Measurements from ENCODE around the gene MKKS. TPM values are rescaled to one million over a fixed set of nuclear protein-coding genes. Genes with fewer than 3 reads are reported as not detected.

MKKS gene
- total and polyA plus RNA-seq, 2 donors (not counting 1 experiment from before 2014, with no cell fraction given), result 6.0 to 12.6 TPM

- Histone ChIP-seq H3K4me2 (replicated peaks; ENCODE audit: low read depth, low read length, poor library complexity, severe bottlenecking) (no peak overlapping the region), H3K36me3 (replicated peaks in 1 of 2; ENCODE audit: control extremely low read depth in 1 of 2, control insufficient read depth in 1 of 2, extremely low read depth in 1 of 2, insufficient read depth in 2 of 2, low read length in 1 of 2) (no peaks in the 10 kb centered on the region), H3K4me3 (ENCODE audit: control extremely low read depth in 1 of 5, extremely low read depth in 1 of 5, insufficient read depth in 1 of 5, low read depth in 2 of 5, low read length in 4 of 5) (no peak overlapping the region), H3K4me1 (ENCODE audit: control insufficient read depth in 2 of 2, insufficient read depth in 2 of 2, low read length in 2 of 2) (no peaks in the 10 kb centered on the region), H3K9me3 (ENCODE audit: control extremely low read depth in 1 of 3, control insufficient read depth in 2 of 3, insufficient read depth in 1 of 3, low read length in 2 of 3) (no peaks in the 10 kb centered on the region), H3K79me2 (ENCODE audit: control insufficient read depth, insufficient read depth, low read length) (no peaks in the 10 kb centered on the region), H2AFZ (ENCODE audit: insufficient read depth, low read depth, low read length, poor library complexity, severe bottlenecking) (no peak overlapping the region), H3K27me3 (replicated peaks in 1 of 4; ENCODE audit: control extremely low read depth in 1 of 4, control insufficient read depth in 3 of 4, insufficient read depth in 4 of 4, low read length in 3 of 4) (peaks cover 0 to 3% (median 0%) of the 10 kb centered on the region in 4 experiments), H3K9ac (ENCODE audit: low read length) (no peak overlapping the region), H3K27ac (ENCODE audit: low read length in 2 of 2) (no peak overlapping the region), H4K20me1 (ENCODE audit: control insufficient read depth, insufficient read depth, low read length, poor library complexity, severe bottlenecking) (no peaks in the 10 kb centered on the region)
- DNase-seq, result no peak
- POLR2A ChIA-PET, result no interaction called here
- H3K27ac Mint-ChIP-seq, result no peak overlapping the region
- H3K4me1 Mint-ChIP-seq, result no peaks in the 10 kb centered on the region
- H3K9me3 Mint-ChIP-seq (ENCODE audit: insufficient read depth), result no peaks in the 10 kb centered on the region
- CTCF ChIA-PET, result no interaction called here
- WGBS (ENCODE audit: insufficient coverage), result no CpG with 5 or more reads among the region's 2 CpGs
- intact Hi-C loops (cut with micrococcal nuclease), result no loop called here
- H3K27me3 Mint-ChIP-seq, result peaks cover 13% of the 10 kb centered on the region
- TF ChIP-seq EZH2 (IDR thresholded peaks at IDR 0.05; ENCODE audit: borderline replicate concordance, insufficient read depth, low read depth, low read length, poor library complexity, severe bottlenecking) (no peak), CTCF (IDR thresholded peaks at IDR 0.05) (no peak)
- no peak for ATAC-seq (ENCODE audit: low read depth)
- H3K4me3 Mint-ChIP-seq, result no peak overlapping the region
Observed at GRCh38 chr20:10359621-10360040, 74.4 kb downstream of the MKKS start.

DNA sequence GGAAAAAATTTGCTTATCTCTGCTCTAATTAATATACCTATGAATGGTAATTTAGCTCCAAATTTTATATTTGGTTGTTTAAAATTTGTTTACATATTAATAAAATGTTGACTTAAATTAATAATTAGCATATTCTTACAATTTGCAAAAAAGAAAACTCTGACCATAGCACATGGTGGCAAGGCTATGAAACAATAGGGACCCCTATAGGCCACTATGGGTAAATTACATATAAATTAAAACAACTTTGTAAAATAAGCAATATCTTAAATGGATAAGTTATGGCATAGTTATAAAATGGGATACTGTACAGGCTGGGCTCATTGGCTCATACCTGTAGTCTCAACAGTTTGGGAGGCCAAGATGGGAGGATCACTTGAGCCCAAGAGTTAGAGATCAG is 76.0 kb downstream of the MKKS start:
- intact Hi-C loops (cut with micrococcal nuclease), result no loop called here
- H3K36me3 ChIP-seq (replicated peaks in 1 of 2; ENCODE audit: control extremely low read depth in 1 of 2, control insufficient read depth in 1 of 2, extremely low read depth in 1 of 2, insufficient read depth in 2 of 2, low read length in 1 of 2), result no peaks in the 10 kb centered on the region
- ChIA-PET POLR2A (no interaction called here), CTCF (no interaction called here)
- H3K27me3 Mint-ChIP-seq, result peaks cover 10% of the 10 kb centered on the region
- no peak overlapping the region for H3K4me3 Mint-ChIP-seq
- no peak overlapping the region for H3K27ac ChIP-seq (ENCODE audit: low read length in 2 of 2)
- no peak overlapping the region for H3K9ac ChIP-seq (ENCODE audit: low read length)
- TF ChIP-seq CTCF (IDR thresholded peaks at IDR 0.05) (no peak), EZH2 (IDR thresholded peaks at IDR 0.05; ENCODE audit: borderline replicate concordance, insufficient read depth, low read depth, low read length, poor library complexity, severe bottlenecking) (no peak)
- no peak overlapping the region for H3K27ac Mint-ChIP-seq
- ATAC-seq (ENCODE audit: low read depth) (no peak), DNase-seq (no peak)
- no peak overlapping the region for H3K4me3 ChIP-seq (ENCODE audit: control extremely low read depth in 1 of 5, extremely low read depth in 1 of 5, insufficient read depth in 1 of 5, low read depth in 2 of 5, low read length in 4 of 5)
- no peaks in the 10 kb centered on the region for H3K9me3 Mint-ChIP-seq (ENCODE audit: insufficient read depth)
- no peaks in the 10 kb centered on the region for H3K79me2 ChIP-seq (ENCODE audit: control insufficient read depth, insufficient read depth, low read length)
- H3K4me1 Mint-ChIP-seq, result no peaks in the 10 kb centered on the region
- no peak overlapping the region for H3K4me2 ChIP-seq (replicated peaks; ENCODE audit: low read depth, low read length, poor library complexity, severe bottlenecking)
- H2AFZ ChIP-seq (ENCODE audit: insufficient read depth, low read depth, low read length, poor library complexity, severe bottlenecking), result no peak overlapping the region
- H3K9me3 ChIP-seq (ENCODE audit: control extremely low read depth in 1 of 3, control insufficient read depth in 2 of 3, insufficient read depth in 1 of 3, low read length in 2 of 3), result no peaks in the 10 kb centered on the region
- H4K20me1 ChIP-seq (ENCODE audit: control insufficient read depth, insufficient read depth, low read length, poor library complexity, severe bottlenecking), result no peaks in the 10 kb centered on the region
- peaks cover 0 to 3% (median 0%) of the 10 kb centered on the region in 4 experiments for H3K27me3 ChIP-seq (replicated peaks in 1 of 4; ENCODE audit: control extremely low read depth in 1 of 4, control insufficient read depth in 3 of 4, insufficient read depth in 4 of 4, low read length in 3 of 4)
- H3K4me1 ChIP-seq (ENCODE audit: control insufficient read depth in 2 of 2, insufficient read depth in 2 of 2, low read length in 2 of 2), result no peaks in the 10 kb centered on the region
